K562 (cell line): ENCODE measurements around the gene TMX4.

Experiments used
- CTCF ChIP-seq, 3 experiments: IDR thresholded peaks in 2 of 3; conservative IDR thresholded peaks in 1 of 3; 2 replicates each; pipeline ENCODE4 v1.5.1; 2011 to 2012; ENCODE audit warnings: low read length in 3 of 3, mild to moderate bottlenecking in 3 of 3, control low read depth in 2 of 3, improper control_type of control experiment in 1 of 3, inconsistent platforms in 1 of 3, low read depth in 1 of 3, mixed read lengths in 1 of 3, moderate library complexity in 1 of 3; ENCODE audit not compliant: insufficient read depth in 2 of 3
- EP300 ChIP-seq: IDR thresholded peaks from 2 replicates; pipeline ENCODE4 v1.6.1; 2012; ENCODE audit warnings: low read length, improper control_type of control experiment
- FOXK2 ChIP-seq, 2 experiments: fragments of 450-650 bp; IDR thresholded peaks in 1 of 2; conservative IDR thresholded peaks in 1 of 2; 2 replicates each; pipeline ENCODE4 v1.6.1; 2016; ENCODE audit warnings: low read depth in 2 of 2, mild to moderate bottlenecking in 1 of 2
- MYC ChIP-seq, 2 experiments: fragments of 250-450 bp in 1 of 2; sonication (Bioruptor Pico) in 1 of 2; IDR thresholded peaks; 2 replicates each; pipeline versions ENCODE4 v1.5.1 to v1.6.1; 2012 to 2021; ENCODE audit warnings: low read depth in 2 of 2, borderline replicate concordance in 1 of 2, improper control_type of control experiment in 1 of 2, low read length in 1 of 2, mild to moderate bottlenecking in 1 of 2, moderate library complexity in 1 of 2
- SIN3A ChIP-seq, 2 experiments: fragments of 150-350 bp in 1 of 2; IDR thresholded peaks; 2 replicates each; pipeline ENCODE4 v1.6.1; 2011 to 2016; ENCODE audit warnings: borderline replicate concordance in 2 of 2, low read depth in 2 of 2, low read length in 2 of 2, mild to moderate bottlenecking in 2 of 2, moderate library complexity in 2 of 2; ENCODE audit not compliant: control insufficient read depth in 1 of 2
- SREBF2 ChIP-seq: sonication (generic); formaldehyde crosslinking; IDR thresholded peaks from 2 replicates; pipeline ENCODE4 v1.4.0; 2020; ENCODE audit warnings: mild to moderate bottlenecking, missing genetic modification reagents
- ZFX ChIP-seq: sonication (generic); formaldehyde crosslinking; IDR thresholded peaks from 2 replicates; pipeline ENCODE4 v1.8.0; 2022; ENCODE audit warnings: mild to moderate bottlenecking, missing genetic modification reagents, moderate library complexity

- TF ChIP-seq EP300 = no peak
- TF ChIP-seq ZFX = no peak
- TF ChIP-seq SIN3A (IDR thresholded peaks at IDR 0.05; ENCODE audit: borderline replicate concordance in 2 of 2, control insufficient read depth in 1 of 2, low read depth in 2 of 2, low read length in 2 of 2) = no peak
- no peak for TF ChIP-seq FOXK2 (conservative IDR thresholded peaks at IDR 0.05 in 1 of 2, IDR thresholded peaks at IDR 0.05 in 1 of 2; ENCODE audit: low read depth in 2 of 2)
- TF ChIP-seq SREBF2 (CRISPR knock-in tag) = no peak
- TF ChIP-seq CTCF (IDR thresholded peaks at IDR 0.05 in 2 of 3, conservative IDR thresholded peaks at IDR 0.05 in 1 of 3; ENCODE audit: insufficient read depth in 2 of 3, low read depth in 1 of 3, low read length in 3 of 3) = no peak
- no peak for TF ChIP-seq MYC (IDR thresholded peaks at IDR 0.05; ENCODE audit: low read depth, low read length)
- TF ChIP-seq MYC (CRISPR knock-in tag; IDR thresholded peaks at IDR 0.05; ENCODE audit: borderline replicate concordance, low read depth) = no peak
Observed at GRCh38 chr20:7930343-7930742, 89.2 kb downstream of the TMX4 start.
